H9 (cell line): Measurements from ENCODE around the gene TBX5. TPM values are rescaled to one million over a fixed set of nuclear protein-coding genes. Genes with fewer than 3 reads are reported as not detected.

ENCODE experiments used
- DNase-seq: peaks from one replicate; pipeline ENCODE4 v3.0.0-alpha.2; 2017
- H2AFZ ChIP-seq: one replicate; pipeline ENCODE4 v1.6.1; 2013; ENCODE audit warnings: mild to moderate bottlenecking, low read length, control low read depth, moderate library complexity
- H2AK5ac ChIP-seq: 2 replicates; pipeline ENCODE4 v1.6.1; 2013; ENCODE audit warnings: low read length, control low read depth, mixed read lengths; ENCODE audit not compliant: insufficient read length
- H2BK120ac ChIP-seq: one replicate; pipeline ENCODE4 v1.6.1; 2013; ENCODE audit warnings: low read depth, mild to moderate bottlenecking, low read length, control low read depth, inconsistent platforms; ENCODE audit not compliant: poor library complexity, severe bottlenecking
- H2BK12ac ChIP-seq: 2 replicates; pipeline ENCODE4 v1.6.1; 2013; ENCODE audit warnings: low read length, control low read depth, mixed read lengths, low read depth; ENCODE audit not compliant: insufficient read length
- H2BK15ac ChIP-seq: 2 replicates; pipeline ENCODE4 v1.6.1; 2013; ENCODE audit warnings: low read depth, low read length, control low read depth
- H2BK20ac ChIP-seq: one replicate; pipeline ENCODE4 v1.6.1; 2013; ENCODE audit warnings: low read depth, mild to moderate bottlenecking, low read length, control low read depth, inconsistent platforms; ENCODE audit not compliant: poor library complexity, severe bottlenecking
- H2BK5ac ChIP-seq: 2 replicates; pipeline ENCODE4 v1.6.1; 2013; ENCODE audit warnings: low read length, control low read depth, mixed read lengths; ENCODE audit not compliant: insufficient read length
- H3K14ac ChIP-seq: 2 replicates; pipeline ENCODE4 v1.6.1; 2013; ENCODE audit warnings: low read length, control low read depth; ENCODE audit not compliant: insufficient read depth
- H3K18ac ChIP-seq: 2 replicates; pipeline ENCODE4 v1.6.1; 2013; ENCODE audit warnings: low read depth, mild to moderate bottlenecking, mixed read lengths, low read length, control low read depth; ENCODE audit not compliant: insufficient read length
- H3K23ac ChIP-seq: 2 replicates; pipeline ENCODE4 v1.6.1; 2013; ENCODE audit warnings: low read length, control low read depth, mixed read lengths, low read depth; ENCODE audit not compliant: insufficient read length
- H3K23me2 ChIP-seq: 2 replicates; pipeline ENCODE4 v1.6.1; 2013; ENCODE audit warnings: low read depth, mild to moderate bottlenecking, mixed read lengths, low read length, control low read depth; ENCODE audit not compliant: insufficient read length, poor library complexity, severe bottlenecking
- H3K27ac ChIP-seq: 2 replicates; pipeline ENCODE4 v1.5.1; 2013; ENCODE audit warnings: low read length, control low read depth, mixed read lengths, low read depth; ENCODE audit not compliant: insufficient read length
- H3K27me3 ChIP-seq: 2 replicates; pipeline ENCODE4 v1.6.1; 2013; ENCODE audit warnings: low read length, control low read depth, inconsistent platforms; ENCODE audit not compliant: insufficient read depth
- H3K4ac ChIP-seq: 2 replicates; pipeline ENCODE4 v1.6.1; 2013; ENCODE audit warnings: low read depth, mild to moderate bottlenecking, control low read depth, inconsistent platforms, low read length, moderate library complexity
- H3K4me1 ChIP-seq: 2 replicates; pipeline ENCODE4 v1.6.1; 2013; ENCODE audit warnings: low read length, control low read depth, inconsistent platforms; ENCODE audit not compliant: insufficient read depth
- H3K4me2 ChIP-seq: 2 replicates; pipeline ENCODE4 v1.6.1; 2013; ENCODE audit warnings: low read length, control low read depth, mixed read lengths; ENCODE audit not compliant: insufficient read length, insufficient read depth
- H3K56ac ChIP-seq: 2 replicates; pipeline ENCODE4 v1.6.1; 2013; ENCODE audit warnings: low read depth, mild to moderate bottlenecking, mixed read lengths, low read length, control low read depth; ENCODE audit not compliant: insufficient read length
- H3K79me1 ChIP-seq: 2 replicates; pipeline ENCODE4 v1.6.1; 2013; ENCODE audit warnings: low read depth, mild to moderate bottlenecking, moderate library complexity, low read length, control low read depth, inconsistent platforms; ENCODE audit not compliant: insufficient read depth, poor library complexity, severe bottlenecking
- H3K79me2 ChIP-seq: 2 replicates; pipeline ENCODE4 v1.6.1; 2013; ENCODE audit warnings: low read length, control low read depth, inconsistent platforms; ENCODE audit not compliant: insufficient read depth
- H3K9ac ChIP-seq: 2 replicates; pipeline ENCODE4 v1.6.1; 2013; ENCODE audit warnings: low read length, control low read depth, mixed read lengths; ENCODE audit not compliant: insufficient read length; ENCODE audit errors: extremely low read depth
- H3K9me3 ChIP-seq: one replicate; pipeline ENCODE4 v1.6.1; 2013; ENCODE audit warnings: low read depth, low read length, inconsistent platforms; ENCODE audit not compliant: control insufficient read depth
- H3T11ph ChIP-seq: one replicate; pipeline ENCODE4 v1.6.1; 2013; ENCODE audit warnings: mild to moderate bottlenecking, low read length, control low read depth, inconsistent platforms
- H4K20me1 ChIP-seq: one replicate; pipeline ENCODE4 v1.6.1; 2013; ENCODE audit not compliant: control insufficient read depth, insufficient read length, insufficient read depth
- H4K5ac ChIP-seq: 2 replicates; pipeline ENCODE4 v1.6.1; 2013; ENCODE audit warnings: low read depth, mild to moderate bottlenecking, mixed read lengths, low read length, control low read depth; ENCODE audit not compliant: insufficient read length
- H4K8ac ChIP-seq: replicated peaks from 2 replicates; pipeline ENCODE4 v1.6.1; 2013; ENCODE audit warnings: low read length, control low read depth, mixed read lengths, low read depth; ENCODE audit not compliant: insufficient read length
- H4K91ac ChIP-seq: 2 replicates; pipeline ENCODE4 v1.6.1; 2013; ENCODE audit warnings: low read depth, mild to moderate bottlenecking, moderate library complexity, mixed read lengths, low read length, control low read depth; ENCODE audit not compliant: insufficient read length
- H3K27ac Mint-ChIP-seq, 3 experiments: 2 replicates in 2 of 3; 3 replicates in 1 of 3; pipeline ENCODE4 v1.8.0; 2020 to 2021; ENCODE audit warnings: mixed read lengths in 3 of 3, mild to moderate bottlenecking in 1 of 3, moderate library complexity in 1 of 3
- H3K27me3 Mint-ChIP-seq: 2 replicates; pipeline ENCODE4 v1.8.0; 2021; ENCODE audit warnings: low read depth, mild to moderate bottlenecking, moderate library complexity, mixed read lengths
- H3K36me3 Mint-ChIP-seq, 3 experiments: 2 replicates in 2 of 3; 3 replicates in 1 of 3; pipeline ENCODE4 v1.8.0; 2020 to 2021; ENCODE audit warnings: low read depth in 3 of 3, mixed read lengths in 3 of 3; ENCODE audit not compliant: insufficient read depth in 1 of 3
- H3K4me1 Mint-ChIP-seq, 2 experiments: 2 replicates each; pipeline ENCODE4 v1.8.0; 2020; ENCODE audit warnings: mixed read lengths in 2 of 2
- H3K4me3 Mint-ChIP-seq, 2 experiments: 2 replicates in 1 of 2; 3 replicates in 1 of 2; pipeline ENCODE4 v1.8.0; 2020 to 2021; ENCODE audit warnings: mild to moderate bottlenecking in 2 of 2, mixed read lengths in 2 of 2, moderate library complexity in 1 of 2
- H3K9me3 Mint-ChIP-seq, 2 experiments: 2 replicates in 1 of 2; 3 replicates in 1 of 2; pipeline ENCODE4 v1.8.0; 2020; ENCODE audit warnings: mild to moderate bottlenecking in 2 of 2, mixed read lengths in 2 of 2, moderate library complexity in 1 of 2
- CTCF ChIP-seq: fragments of 200-600 bp; sonication (generic); conservative IDR thresholded peaks from 3 replicates; pipeline ENCODE4 v1.8.0; 2021; ENCODE audit warnings: antibody characterized with exemption, mild to moderate bottlenecking
- whole genome bisulfite sequencing: extraction: QIAGEN DNeasy Blood & Tissue Kit; methylation state at CpG from one replicate; pipeline ENCODE4 v1.1.7; 2013; ENCODE audit warnings: missing lambda C conversion rate, low lambda C conversion rate, mixed read lengths; ENCODE audit not compliant: insufficient read length; ENCODE audit errors: extremely low coverage; 5-methylcytosine and 5-hydroxymethylcytosine counted together
- total RNA-seq: library from RNA; stranded (reverse); gene quantifications from 2 replicates; pipeline ENCODE4 v1.2.1, GENCODE V29; 2021

Gene TBX5
- total RNA-seq, 1 experiment from 2014 or later = not detected

GRCh38 chr12:114448618-114448933 is 42.6 kb upstream of the TBX5 start:
- Histone ChIP-seq H3K9ac (no peak overlapping the region), H4K8ac (no peak overlapping the region), H2AFZ (no peak overlapping the region), H3K4me2 (peak overlapping the region; percentile 9), H3K79me1 (no peaks in the 10 kb centered on the region), H3K27me3 (peaks cover 79% of the 10 kb centered on the region), H2BK12ac (no peak overlapping the region), H4K5ac (no peak overlapping the region), H3K4me1 (peaks cover 6% of the 10 kb centered on the region; the same call in 1 of the 2 replicates), H3K79me2 (no peaks in the 10 kb centered on the region), H3K56ac (no peak overlapping the region), H2BK5ac (no peak overlapping the region), H2BK120ac (no peak overlapping the region), H3K9me3 (no peaks in the 10 kb centered on the region), H4K91ac (no peak overlapping the region), H3K23me2 (no peaks in the 10 kb centered on the region), H2BK20ac (no peak overlapping the region), H2AK5ac (no peak overlapping the region), H4K20me1 (peaks cover 2% of the 10 kb centered on the region), H3K14ac (no peak overlapping the region), H3T11ph (no peak overlapping the region), H2BK15ac (no peak overlapping the region), H3K27ac (no peak overlapping the region), H3K23ac (no peak overlapping the region), H3K18ac (no peak overlapping the region), H3K4ac (no peak overlapping the region)
- H3K4me3 Mint-ChIP-seq = peak overlapping the region in 1 of 2 experiments; percentile 26; a peak in 1 of 5 replicates
- no peak for TF ChIP-seq CTCF
- no CpG with 5 or more reads among the region's 23 CpGs for WGBS
- no peaks in the 10 kb centered on the region for H3K36me3 Mint-ChIP-seq
- H3K27me3 Mint-ChIP-seq = peaks cover 100% of the 10 kb centered on the region
- DNase-seq = peak; percentile 74
- H3K4me1 Mint-ChIP-seq = peaks cover 13 to 51% of the 10 kb centered on the region in 2 experiments
- peaks cover 0 to 11% of the 10 kb centered on the region in 2 experiments; a peak in 3 of 5 replicates for H3K9me3 Mint-ChIP-seq
- H3K27ac Mint-ChIP-seq = no peak overlapping the region
